Endodermal cell (in vitro differentiated cells): ENCODE data around the gene PCA3. TPM values are rescaled to one million over a fixed set of nuclear protein-coding genes. Genes with fewer than 3 reads are reported as not detected.

Experiments used
- DNase-seq: peaks from one replicate; pipeline ENCODE4 v3.0.0-alpha.2; 2017
- H3K27ac ChIP-seq: 2 replicates; pipeline ENCODE4 v1.5.1; 2013; ENCODE audit warnings: mild to moderate bottlenecking, low read depth, low read length, moderate library complexity
- H3K27me3 ChIP-seq: 2 replicates; pipeline ENCODE4 v1.6.1; 2013; ENCODE audit warnings: mild to moderate bottlenecking, low read length, moderate library complexity; ENCODE audit not compliant: insufficient read depth, control insufficient read depth, poor library complexity, severe bottlenecking
- H3K36me3 ChIP-seq: 2 replicates; pipeline ENCODE4 v1.7.0; 2013; ENCODE audit warnings: mild to moderate bottlenecking, low read length, moderate library complexity; ENCODE audit not compliant: control insufficient read depth, insufficient read depth
- H3K4me1 ChIP-seq: one replicate; pipeline ENCODE4 v1.7.0; 2013; ENCODE audit warnings: low read length; ENCODE audit not compliant: control insufficient read depth, insufficient read depth
- H3K4me3 ChIP-seq: 2 replicates; pipeline ENCODE4 v1.5.1; 2013; ENCODE audit warnings: mild to moderate bottlenecking, low read length, moderate library complexity
- H3K9ac ChIP-seq: 2 replicates; pipeline ENCODE4 v1.6.1; 2013; ENCODE audit warnings: mild to moderate bottlenecking, low read length, moderate library complexity; ENCODE audit not compliant: poor library complexity, severe bottlenecking; ENCODE audit errors: extremely low read depth
- H3K9me3 ChIP-seq: 2 replicates; pipeline ENCODE4 v1.6.1; 2013; ENCODE audit warnings: mild to moderate bottlenecking, low read length, moderate library complexity; ENCODE audit not compliant: control insufficient read depth
- H3K27ac Mint-ChIP-seq: 2 replicates; pipeline ENCODE4 v1.8.0; 2020; ENCODE audit warnings: mixed read lengths
- H3K27me3 Mint-ChIP-seq: 2 replicates; pipeline ENCODE4 v1.8.0; 2021; ENCODE audit warnings: mild to moderate bottlenecking, mixed read lengths; ENCODE audit not compliant: insufficient read depth
- H3K36me3 Mint-ChIP-seq: 2 replicates; pipeline ENCODE4 v1.8.0; 2020; ENCODE audit warnings: low read depth, mixed read lengths
- H3K4me1 Mint-ChIP-seq: 2 replicates; pipeline ENCODE4 v1.8.0; 2020; ENCODE audit warnings: mixed read lengths
- H3K4me3 Mint-ChIP-seq: 2 replicates; pipeline ENCODE4 v1.8.0; 2020; ENCODE audit warnings: mild to moderate bottlenecking, moderate library complexity, mixed read lengths
- H3K9me3 Mint-ChIP-seq: 2 replicates; pipeline ENCODE4 v1.8.0; 2020; ENCODE audit warnings: mild to moderate bottlenecking, mixed read lengths
- WGBS, 2 experiments: methylation state at CpG; one replicate each; pipeline versions ENCODE4 v1.1.5 to v1.1.7; 2013; ENCODE audit warnings: missing lambda C conversion rate in 2 of 2, mixed read lengths in 1 of 2; ENCODE audit not compliant: insufficient coverage in 1 of 2, insufficient read length in 1 of 2; 5-methylcytosine and 5-hydroxymethylcytosine counted together
- total RNA-seq, 2 donors: library from RNA; stranded (reverse); fragmentation: NEBNext Ultra II Directional in 1 of 2; extraction: Animal tissue kit (Norgen Biotek cat#: 25700) in 1 of 2; gene quantifications; 2 replicates in 1 of 2; 3 replicates in 1 of 2; pipeline ENCODE4 v1.2.1, GENCODE V29; 2021
- TF ChIP-seq, protein P1 (sequence below): fragments of 200-600 bp; sonication (generic); conservative IDR thresholded peaks from 2 replicates; pipeline ENCODE4 v1.5.0; 2021; ENCODE audit warnings: antibody characterized with exemption, mild to moderate bottlenecking

Gene PCA3
- total RNA-seq, 2 donors from 2014 or later, result not detected

DNA sequence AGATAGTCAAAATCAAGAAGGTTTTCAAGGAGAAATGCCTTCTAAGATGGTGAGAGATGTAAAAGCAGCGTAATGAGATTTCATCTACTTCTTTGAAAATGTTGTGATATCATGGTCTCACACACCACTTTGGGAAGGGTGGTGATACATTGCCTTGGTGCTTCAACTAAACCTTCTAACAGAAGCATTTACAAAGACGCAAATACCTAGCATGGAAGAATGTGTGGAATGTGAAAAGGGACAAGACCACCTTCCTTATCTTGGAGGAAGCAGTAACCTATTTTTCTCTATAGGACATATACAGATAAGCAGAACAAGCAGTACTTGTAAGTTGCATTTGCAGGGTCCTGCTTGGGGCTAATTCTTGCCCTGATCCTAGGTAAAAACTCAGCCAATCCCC lies 38.8 kb downstream of the PCA3 start:
- TF ChIP-seq, protein P1, sequence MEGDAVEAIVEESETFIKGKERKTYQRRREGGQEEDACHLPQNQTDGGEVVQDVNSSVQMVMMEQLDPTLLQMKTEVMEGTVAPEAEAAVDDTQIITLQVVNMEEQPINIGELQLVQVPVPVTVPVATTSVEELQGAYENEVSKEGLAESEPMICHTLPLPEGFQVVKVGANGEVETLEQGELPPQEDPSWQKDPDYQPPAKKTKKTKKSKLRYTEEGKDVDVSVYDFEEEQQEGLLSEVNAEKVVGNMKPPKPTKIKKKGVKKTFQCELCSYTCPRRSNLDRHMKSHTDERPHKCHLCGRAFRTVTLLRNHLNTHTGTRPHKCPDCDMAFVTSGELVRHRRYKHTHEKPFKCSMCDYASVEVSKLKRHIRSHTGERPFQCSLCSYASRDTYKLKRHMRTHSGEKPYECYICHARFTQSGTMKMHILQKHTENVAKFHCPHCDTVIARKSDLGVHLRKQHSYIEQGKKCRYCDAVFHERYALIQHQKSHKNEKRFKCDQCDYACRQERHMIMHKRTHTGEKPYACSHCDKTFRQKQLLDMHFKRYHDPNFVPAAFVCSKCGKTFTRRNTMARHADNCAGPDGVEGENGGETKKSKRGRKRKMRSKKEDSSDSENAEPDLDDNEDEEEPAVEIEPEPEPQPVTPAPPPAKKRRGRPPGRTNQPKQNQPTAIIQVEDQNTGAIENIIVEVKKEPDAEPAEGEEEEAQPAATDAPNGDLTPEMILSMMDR, result no peak
- Histone ChIP-seq H3K4me3 (peak overlapping the region; percentile 19), H3K27ac (no peak overlapping the region), H3K9me3 (no peaks in the 10 kb centered on the region), H3K36me3 (no peaks in the 10 kb centered on the region), H3K27me3 (no peaks in the 10 kb centered on the region), H3K9ac (peak overlapping the region; percentile 11), H3K4me1 (peaks cover 19% of the 10 kb centered on the region)
- Mint-ChIP-seq H3K4me1 (peaks cover 23% of the 10 kb centered on the region), H3K27me3 (no peaks in the 10 kb centered on the region), H3K36me3 (no peaks in the 10 kb centered on the region), H3K9me3 (no peaks in the 10 kb centered on the region), H3K4me3 (no peak overlapping the region), H3K27ac (peak overlapping the region; percentile 74)
- WGBS, 2 experiments, result 70 to 71% methylated on average over 1 of the region's 2 CpGs
- no peak for DNase-seq

DNA sequence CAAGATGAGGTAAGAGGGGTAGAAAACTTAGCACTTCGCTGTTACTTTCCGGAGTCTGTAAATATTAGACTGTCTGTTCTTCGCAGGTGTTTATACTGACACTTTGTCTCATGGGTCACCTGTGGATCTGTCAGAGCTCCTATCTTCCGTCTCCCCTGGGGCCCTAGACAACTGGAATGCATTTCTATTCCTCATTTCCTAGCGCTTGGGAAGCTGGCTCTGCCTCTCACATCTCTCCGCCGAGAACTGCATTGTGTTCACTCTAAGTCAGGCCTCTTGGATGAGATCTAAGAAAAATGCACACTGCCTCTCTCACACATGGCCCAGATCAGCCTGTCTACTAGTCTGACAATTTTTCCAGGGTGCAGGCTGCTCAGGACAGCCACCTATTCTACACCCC lies 39.5 kb downstream of the PCA3 start:
- Mint-ChIP-seq H3K36me3 (no peaks in the 10 kb centered on the region), H3K27ac (peak overlapping the region; percentile 74), H3K9me3 (no peaks in the 10 kb centered on the region), H3K4me1 (peaks cover 23% of the 10 kb centered on the region), H3K4me3 (no peak overlapping the region), H3K27me3 (peaks cover 3% of the 10 kb centered on the region)
- TF ChIP-seq, protein P1, result no peak
- 85 to 91% methylated on average over 5 to 7 of the region's 7 CpGs for whole genome bisulfite sequencing, 2 experiments
- H3K4me1 ChIP-seq, result peaks cover 19% of the 10 kb centered on the region
- H3K27me3 ChIP-seq, result no peaks in the 10 kb centered on the region
- peak overlapping the region; percentile 11 for H3K9ac ChIP-seq
- no peaks in the 10 kb centered on the region for H3K9me3 ChIP-seq
- no peaks in the 10 kb centered on the region for H3K36me3 ChIP-seq
- no peak overlapping the region for H3K27ac ChIP-seq
- no peak for DNase-seq
- no peak overlapping the region for H3K4me3 ChIP-seq

DNA sequence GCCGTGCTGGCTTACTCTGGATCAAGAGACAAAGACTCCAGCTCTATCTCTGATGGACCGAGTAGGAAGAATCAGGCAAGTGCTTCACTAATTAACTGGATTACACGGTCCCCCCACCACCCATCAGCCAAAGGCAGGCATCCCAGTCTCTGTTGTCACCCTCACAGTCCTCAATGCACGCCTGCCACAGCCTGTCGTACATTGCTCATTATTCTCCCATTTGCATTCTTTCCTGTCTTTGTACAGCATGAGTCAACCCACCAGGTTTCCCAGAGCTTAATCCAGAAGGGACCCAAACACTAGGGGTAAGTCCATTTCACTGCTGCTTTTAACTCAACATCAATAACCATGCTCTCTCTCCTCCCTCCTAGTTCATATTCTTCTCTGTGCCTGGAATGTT lies 44.4 kb downstream of the PCA3 start:
- Mint-ChIP-seq H3K4me1 (peaks cover 8% of the 10 kb centered on the region), H3K27me3 (peaks cover 3% of the 10 kb centered on the region), H3K27ac (no peak overlapping the region), H3K4me3 (no peak overlapping the region), H3K9me3 (no peaks in the 10 kb centered on the region), H3K36me3 (no peaks in the 10 kb centered on the region)
- WGBS, 2 experiments, result 84 to 88% methylated on average over 4 to 5 of the region's 5 CpGs
- no peak for DNase-seq
- no peaks in the 10 kb centered on the region for H3K9me3 ChIP-seq
- H3K4me3 ChIP-seq, result no peak overlapping the region
- H3K27me3 ChIP-seq, result no peaks in the 10 kb centered on the region
- peaks cover 9% of the 10 kb centered on the region for H3K4me1 ChIP-seq
- TF ChIP-seq, protein P1, result no peak
- no peak overlapping the region for H3K27ac ChIP-seq
- H3K9ac ChIP-seq, result no peak overlapping the region
- H3K36me3 ChIP-seq, result no peaks in the 10 kb centered on the region
